CD14-positive monocyte (primary cell): ENCODE data around the gene BCAS1. TPM values are rescaled to one million over a fixed set of nuclear protein-coding genes. Genes with fewer than 3 reads are reported as not detected.

Source experiments
- DNase-seq, 3 donors: peaks; one replicate each; pipeline ENCODE4 v3.0.0-alpha.2; 2011 to 2022
- H2AFZ ChIP-seq: 2 replicates; pipeline ENCODE4 v1.6.0; 2012; ENCODE audit warnings: mild to moderate bottlenecking, low read depth, low read length, inconsistent platforms; ENCODE audit not compliant: insufficient read depth, poor library complexity, severe bottlenecking
- H3K27ac ChIP-seq, 2 donors: 1 replicate in 1 of 2; 2 replicates in 1 of 2; pipeline ENCODE4 v1.5.1; 2012 to 2013; ENCODE audit warnings: low read length in 2 of 2, control low read depth in 1 of 2, inconsistent platforms in 1 of 2, low read depth in 1 of 2, mild to moderate bottlenecking in 1 of 2
- H3K27me3 ChIP-seq, 2 donors: one replicate each; pipeline versions ENCODE4 v1.6.0 to v1.6.1; 2011 to 2013; ENCODE audit warnings: low read length in 2 of 2; ENCODE audit not compliant: control insufficient read depth in 2 of 2, insufficient read depth in 2 of 2
- H3K36me3 ChIP-seq, 2 donors: replicated peaks in 1 of 2; 1 replicate in 1 of 2; 2 replicates in 1 of 2; pipeline versions ENCODE4 v1.5.1 to v1.6.1; 2012 to 2013; ENCODE audit warnings: low read length in 2 of 2, control low read depth in 1 of 2, inconsistent platforms in 1 of 2, mild to moderate bottlenecking in 1 of 2; ENCODE audit not compliant: insufficient read depth in 2 of 2, control insufficient read depth in 1 of 2
- H3K4me1 ChIP-seq, 2 donors: 1 replicate in 1 of 2; 2 replicates in 1 of 2; pipeline versions ENCODE4 v1.5.1 to v1.6.1; 2012 to 2013; ENCODE audit warnings: low read length in 2 of 2, control low read depth in 1 of 2, inconsistent platforms in 1 of 2, mild to moderate bottlenecking in 1 of 2, moderate library complexity in 1 of 2; ENCODE audit not compliant: insufficient read depth in 2 of 2, control insufficient read depth in 1 of 2
- H3K4me2 ChIP-seq: replicated peaks from 2 replicates; pipeline ENCODE3; 2012; ENCODE audit warnings: low read length, moderate library complexity, mild to moderate bottlenecking; ENCODE audit not compliant: poor library complexity, severe bottlenecking; ENCODE audit errors: extremely low read depth
- H3K4me3 ChIP-seq, 3 experiments: fragments of 200-600 bp in 1 of 3; sonication (generic) in 1 of 3; replicated peaks in 1 of 3; 1 replicate in 2 of 3; 2 replicates in 1 of 3; pipeline ENCODE4 v1.5.1; 2011 to 2013; ENCODE audit warnings: low read length in 3 of 3, mild to moderate bottlenecking in 3 of 3, control low read depth in 2 of 3, low read depth in 2 of 3, inconsistent platforms in 1 of 3, moderate library complexity in 1 of 3
- H3K79me2 ChIP-seq: 2 replicates; pipeline ENCODE4 v1.6.0; 2012; ENCODE audit warnings: mild to moderate bottlenecking, control low read depth, inconsistent platforms, low read length, moderate library complexity; ENCODE audit not compliant: insufficient read depth
- H3K9ac ChIP-seq: 2 replicates; pipeline ENCODE4 v1.6.0; 2017; ENCODE audit warnings: low read length, mild to moderate bottlenecking; ENCODE audit not compliant: insufficient read depth, poor library complexity, severe bottlenecking
- H3K9me3 ChIP-seq, 2 donors: replicated peaks in 1 of 2; 1 replicate in 1 of 2; 2 replicates in 1 of 2; pipeline versions ENCODE4 v1.5.1 to v1.6.1; 2012 to 2013; ENCODE audit warnings: low read length in 2 of 2, control low read depth in 1 of 2; ENCODE audit not compliant: control insufficient read depth in 1 of 2, insufficient read depth in 1 of 2
- H4K20me1 ChIP-seq: 2 replicates; pipeline ENCODE4 v1.6.0; 2012; ENCODE audit warnings: mild to moderate bottlenecking, low read length, control low read depth, moderate library complexity; ENCODE audit not compliant: insufficient read depth
- H3K27ac Mint-ChIP-seq, 7 donors: one replicate each; pipeline ENCODE4 v1.8.0; 2020; ENCODE audit warnings: mild to moderate bottlenecking in 7 of 7, mixed read lengths in 7 of 7, moderate library complexity in 6 of 7, inconsistent platforms in 2 of 7
- H3K27me3 Mint-ChIP-seq, 3 donors: one replicate each; pipeline ENCODE4 v1.8.0; 2021 to 2022; ENCODE audit warnings: low read depth in 3 of 3, mild to moderate bottlenecking in 3 of 3, mixed read lengths in 3 of 3, moderate library complexity in 3 of 3, inconsistent platforms in 1 of 3
- H3K36me3 Mint-ChIP-seq, 2 donors: one replicate each; pipeline ENCODE4 v1.8.0; 2020; ENCODE audit warnings: mixed read lengths in 2 of 2, inconsistent platforms in 1 of 2, mild to moderate bottlenecking in 1 of 2
- H3K4me1 Mint-ChIP-seq: one replicate; pipeline ENCODE4 v1.8.0; 2020; ENCODE audit warnings: mild to moderate bottlenecking, mixed read lengths
- H3K4me3 Mint-ChIP-seq, 2 donors: one replicate each; pipeline ENCODE4 v1.8.0; 2020; ENCODE audit warnings: mild to moderate bottlenecking in 2 of 2, mixed read lengths in 2 of 2, moderate library complexity in 1 of 2
- H3K9me3 Mint-ChIP-seq, 7 donors: one replicate each; pipeline ENCODE4 v1.8.0; 2020 to 2022; ENCODE audit warnings: mixed read lengths in 7 of 7, mild to moderate bottlenecking in 6 of 7, moderate library complexity in 6 of 7, inconsistent platforms in 2 of 7
- WGBS: methylation state at CpG from one replicate; pipeline ENCODE4 v1.1.5; 2013; ENCODE audit warnings: missing lambda C conversion rate; ENCODE audit not compliant: insufficient coverage; 5-methylcytosine and 5-hydroxymethylcytosine counted together
- intact Hi-C, 2 donors: fragments of 100-400 bp; cut with micrococcal nuclease; formaldehyde crosslinking; loops; one replicate each; pipeline versions ENCODE4 v1.15.0 to v1.15.1; 2023
- polyA plus RNA-seq, 3 donors: library from polyadenylated mRNA; depleted of rRNA in 1 of 3; unstranded in 2 of 3; stranded (reverse) in 1 of 3; fragments of 300-500 nt in 2 of 3; fragments of >200 nt in 1 of 3; fragmentation: Illumina TruSeq in 2 of 3; gene quantifications; 1 replicate in 2 of 3; 2 replicates in 1 of 3; pipeline ENCODE4 v1.2.3, GENCODE V29; 2012 to 2021
- TF ChIP-seq, protein P1 (sequence below): fragments of 200-600 bp; IDR thresholded peaks from one replicate; pipeline ENCODE4 v1.8.0; 2022; ENCODE audit warnings: antibody characterized with exemption, mild to moderate bottlenecking

The BCAS1 gene
- polyA plus RNA-seq, 3 donors, result 0.01 to 0.02 TPM; not detected in 1

DNA sequence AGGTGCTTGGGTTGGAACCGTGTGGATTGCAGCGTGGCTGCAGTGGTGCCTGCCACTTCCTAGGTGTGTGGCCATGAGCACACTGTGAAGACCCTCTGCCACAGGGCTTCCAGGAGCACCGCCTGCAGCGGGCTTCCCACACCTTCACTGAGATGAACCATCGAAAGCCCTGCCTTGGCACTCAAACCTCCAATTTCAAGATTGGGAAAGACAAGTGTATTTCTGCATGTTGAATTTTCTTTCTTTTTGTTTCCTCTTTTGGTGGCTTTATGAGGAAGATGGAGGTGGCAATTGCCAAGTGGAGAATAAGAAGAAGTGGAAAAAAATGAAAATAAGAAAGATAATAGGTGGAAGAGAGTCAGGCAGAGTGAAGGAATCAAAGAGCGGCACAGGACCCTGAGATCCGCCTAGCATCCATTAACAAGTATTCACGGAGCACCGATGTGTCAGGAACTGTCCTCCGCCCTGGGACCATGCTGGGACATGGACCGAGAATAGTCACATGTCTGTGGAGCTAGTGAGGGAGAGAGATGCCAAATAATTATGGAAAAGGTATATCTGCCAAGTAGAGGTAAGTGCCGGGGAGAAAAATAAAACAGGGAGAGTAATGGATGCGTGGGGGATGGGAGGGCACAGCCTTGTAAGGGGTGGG, 159.9 kb downstream of the BCAS1 start:
- peaks cover 87% of the 10 kb centered on the region for H3K4me1 Mint-ChIP-seq
- intact Hi-C loops, result loop anchor here (5.0 to 10.0 kb wide), 3 partner anchors 33 to 83 kb away; no protein-coding TSS in a partner anchor
- no peak overlapping the region for H3K4me3 Mint-ChIP-seq
- Histone ChIP-seq H4K20me1 (no peaks in the 10 kb centered on the region), H3K4me3 (no peak overlapping the region), H3K27me3 (no peaks in the 10 kb centered on the region), H3K4me2 (no peak overlapping the region), H3K27ac (peak overlapping the region; percentile 94 to 98), H3K4me1 (peaks cover 80 to 83% of the 10 kb centered on the region in 2 donors), H3K9ac (peak overlapping the region; percentile 47), H2AFZ (peak overlapping the region; percentile 46), H3K9me3 (no peaks in the 10 kb centered on the region), H3K79me2 (no peaks in the 10 kb centered on the region), H3K36me3 (no peaks in the 10 kb centered on the region)
- H3K27ac Mint-ChIP-seq, result peak overlapping the region; percentile 98 to 100 (median 100)
- TF ChIP-seq, protein P1, sequence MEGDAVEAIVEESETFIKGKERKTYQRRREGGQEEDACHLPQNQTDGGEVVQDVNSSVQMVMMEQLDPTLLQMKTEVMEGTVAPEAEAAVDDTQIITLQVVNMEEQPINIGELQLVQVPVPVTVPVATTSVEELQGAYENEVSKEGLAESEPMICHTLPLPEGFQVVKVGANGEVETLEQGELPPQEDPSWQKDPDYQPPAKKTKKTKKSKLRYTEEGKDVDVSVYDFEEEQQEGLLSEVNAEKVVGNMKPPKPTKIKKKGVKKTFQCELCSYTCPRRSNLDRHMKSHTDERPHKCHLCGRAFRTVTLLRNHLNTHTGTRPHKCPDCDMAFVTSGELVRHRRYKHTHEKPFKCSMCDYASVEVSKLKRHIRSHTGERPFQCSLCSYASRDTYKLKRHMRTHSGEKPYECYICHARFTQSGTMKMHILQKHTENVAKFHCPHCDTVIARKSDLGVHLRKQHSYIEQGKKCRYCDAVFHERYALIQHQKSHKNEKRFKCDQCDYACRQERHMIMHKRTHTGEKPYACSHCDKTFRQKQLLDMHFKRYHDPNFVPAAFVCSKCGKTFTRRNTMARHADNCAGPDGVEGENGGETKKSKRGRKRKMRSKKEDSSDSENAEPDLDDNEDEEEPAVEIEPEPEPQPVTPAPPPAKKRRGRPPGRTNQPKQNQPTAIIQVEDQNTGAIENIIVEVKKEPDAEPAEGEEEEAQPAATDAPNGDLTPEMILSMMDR, result no peak
- H3K9me3 Mint-ChIP-seq, result peaks cover 0 to 4% (median 0%) of the 10 kb centered on the region in 7 donors
- H3K36me3 Mint-ChIP-seq, result peaks cover 0 to 2% of the 10 kb centered on the region in 2 donors
- peak in 2 of 3 donors; percentile 66 to 80 for DNase-seq
- WGBS, result 95% methylated on average over 8 of the region's 13 CpGs
- peaks cover 0 to 8% (median 1%) of the 10 kb centered on the region in 3 donors for H3K27me3 Mint-ChIP-seq

DNA sequence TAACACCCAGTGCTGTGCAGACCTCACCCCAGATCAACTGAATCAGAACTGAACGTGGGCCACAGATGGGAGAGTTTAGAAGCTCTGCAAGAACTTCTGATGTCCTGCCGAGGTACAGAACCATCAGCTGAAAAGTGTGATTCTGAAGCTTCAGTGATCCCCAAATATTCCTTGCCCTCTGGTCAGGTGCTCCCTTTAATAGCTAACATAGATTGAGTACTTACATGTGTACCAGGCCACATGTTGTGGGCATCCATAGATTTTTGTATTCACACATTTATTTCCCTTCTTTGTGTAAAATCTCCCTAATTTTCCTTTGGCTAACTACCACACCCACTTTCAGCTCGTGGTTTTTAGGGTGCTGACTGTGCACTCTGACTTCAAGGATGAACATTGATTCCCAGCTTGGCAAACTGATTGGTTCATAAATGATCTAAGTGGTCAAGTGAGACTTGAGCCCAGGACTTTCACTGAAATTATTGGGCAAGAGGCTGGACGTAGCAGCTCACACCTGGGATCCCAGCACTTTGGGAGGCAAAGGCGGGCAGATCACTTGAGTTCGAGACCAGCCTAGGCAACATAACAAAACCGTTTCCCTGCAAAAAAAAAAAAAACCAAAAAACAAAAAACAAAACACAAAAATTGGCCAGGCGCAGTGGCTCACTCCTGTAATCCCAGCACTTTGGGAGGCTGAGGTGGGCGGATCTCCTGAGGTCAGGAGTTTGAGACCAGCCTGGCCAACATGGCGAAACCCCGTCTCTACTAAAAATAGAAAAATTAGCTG, 162.2 kb downstream of the BCAS1 start:
- Histone ChIP-seq H3K4me1 (peaks cover 85 to 87% of the 10 kb centered on the region in 2 donors), H2AFZ (no peak overlapping the region), H3K9ac (peak overlapping the region; percentile 78), H3K27me3 (no peaks in the 10 kb centered on the region), H4K20me1 (no peaks in the 10 kb centered on the region), H3K9me3 (no peaks in the 10 kb centered on the region), H3K4me3 (no peak overlapping the region), H3K4me2 (no peak overlapping the region), H3K36me3 (no peaks in the 10 kb centered on the region), H3K27ac (peak overlapping the region; percentile 94 to 98), H3K79me2 (no peaks in the 10 kb centered on the region)
- Mint-ChIP-seq H3K4me1 (peaks cover 86% of the 10 kb centered on the region), H3K36me3 (peaks cover 2 to 6% of the 10 kb centered on the region in 2 donors), H3K27me3 (peaks cover 0 to 8% (median 1%) of the 10 kb centered on the region in 3 donors), H3K9me3 (peaks cover 0 to 4% (median 0%) of the 10 kb centered on the region in 7 donors), H3K4me3 (no peak overlapping the region), H3K27ac (peak overlapping the region; percentile 98 to 100 (median 100))
- TF ChIP-seq, protein P1, result no peak
- intact Hi-C loops, result loop anchor here in 1 of 2 donors (5.0 kb wide), 1 partner anchor 34 kb away; no protein-coding TSS in a partner anchor
- DNase-seq, result peak in 1 of 3 donors; percentile 47
- WGBS, result 72% methylated on average over 2 of the region's 11 CpGs
